ENCODE measurements around the gene DGKQ.

DNA sequence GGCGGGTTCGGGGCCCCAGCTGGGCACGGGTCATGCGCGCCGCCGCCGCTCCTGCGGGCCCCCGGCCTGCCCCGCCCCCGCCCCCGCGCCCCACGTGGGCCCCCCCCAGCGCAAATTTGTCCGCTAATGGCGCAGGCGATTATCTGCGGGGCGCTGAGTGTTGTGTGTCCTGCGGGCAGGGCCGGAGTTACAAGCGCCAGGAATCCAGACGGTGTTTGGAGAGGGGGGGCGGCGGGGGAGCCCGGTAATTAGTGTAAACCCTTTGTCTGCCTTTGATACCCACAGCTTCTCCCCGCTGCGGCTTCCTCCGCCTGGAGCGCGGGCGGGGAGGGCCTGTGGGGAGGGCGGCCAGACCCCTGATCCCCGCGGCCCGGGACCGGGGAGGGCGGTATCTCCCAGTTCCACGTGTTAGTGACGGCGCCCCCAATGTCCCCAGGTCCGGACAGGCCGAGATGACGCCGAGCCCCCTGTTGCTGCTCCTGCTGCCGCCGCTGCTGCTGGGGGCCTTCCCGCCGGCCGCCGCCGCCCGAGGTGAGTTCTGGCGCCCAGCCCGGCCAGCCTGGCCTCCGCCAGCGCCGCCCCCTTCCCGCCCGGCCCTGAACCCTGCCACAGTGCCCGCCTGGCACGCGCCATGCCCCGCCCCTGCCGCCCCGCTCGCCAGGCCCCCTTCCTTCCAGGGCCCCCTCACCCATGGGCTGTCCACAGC is 38.8 kb upstream of the DGKQ start:
- no peak for TF ChIP-seq POLR2A (IDR thresholded peaks at IDR 0.05)
- TF ChIP-seq, protein P1, sequence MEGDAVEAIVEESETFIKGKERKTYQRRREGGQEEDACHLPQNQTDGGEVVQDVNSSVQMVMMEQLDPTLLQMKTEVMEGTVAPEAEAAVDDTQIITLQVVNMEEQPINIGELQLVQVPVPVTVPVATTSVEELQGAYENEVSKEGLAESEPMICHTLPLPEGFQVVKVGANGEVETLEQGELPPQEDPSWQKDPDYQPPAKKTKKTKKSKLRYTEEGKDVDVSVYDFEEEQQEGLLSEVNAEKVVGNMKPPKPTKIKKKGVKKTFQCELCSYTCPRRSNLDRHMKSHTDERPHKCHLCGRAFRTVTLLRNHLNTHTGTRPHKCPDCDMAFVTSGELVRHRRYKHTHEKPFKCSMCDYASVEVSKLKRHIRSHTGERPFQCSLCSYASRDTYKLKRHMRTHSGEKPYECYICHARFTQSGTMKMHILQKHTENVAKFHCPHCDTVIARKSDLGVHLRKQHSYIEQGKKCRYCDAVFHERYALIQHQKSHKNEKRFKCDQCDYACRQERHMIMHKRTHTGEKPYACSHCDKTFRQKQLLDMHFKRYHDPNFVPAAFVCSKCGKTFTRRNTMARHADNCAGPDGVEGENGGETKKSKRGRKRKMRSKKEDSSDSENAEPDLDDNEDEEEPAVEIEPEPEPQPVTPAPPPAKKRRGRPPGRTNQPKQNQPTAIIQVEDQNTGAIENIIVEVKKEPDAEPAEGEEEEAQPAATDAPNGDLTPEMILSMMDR (IDR thresholded peaks at IDR 0.05 in 4 of 5, conservative IDR thresholded peaks at IDR 0.05 in 1 of 5): no peak

Data from gastrocnemius medialis (tissue), 4 donors.